GM19372 (cell line): ENCODE measurements around the gene GABBR1.

Experiments used
- ATAC-seq: cut with Tn5 transposase; IDR thresholded peaks from one replicate; pipeline ENCODE4 v1.9.1; 2021; ENCODE audit warnings: mild to moderate bottlenecking, low read depth, moderate library complexity; ENCODE audit not compliant: unreplicated experiment

The GABBR1 gene

DNA sequence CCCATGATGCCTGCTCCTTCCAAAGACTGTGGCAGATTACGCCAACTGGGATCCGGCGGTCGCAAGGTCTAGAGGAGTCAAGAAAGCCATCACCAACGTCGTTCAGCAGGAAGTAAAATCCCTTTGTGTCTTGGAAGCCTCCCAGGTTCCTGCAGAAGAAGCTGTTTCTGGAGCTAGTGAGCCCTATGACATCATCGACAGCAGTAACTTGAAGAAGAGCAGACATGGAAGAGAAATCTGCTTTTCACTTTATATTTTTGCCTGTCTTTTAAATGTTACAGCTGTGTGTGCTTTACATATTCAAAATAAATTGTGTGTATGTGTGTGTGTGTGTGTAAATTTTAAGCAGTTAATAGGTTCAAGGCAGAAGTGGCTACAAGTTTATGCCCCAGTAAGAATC lies 55.4 kb downstream of the GABBR1 start:
- no peak for ATAC-seq

DNA sequence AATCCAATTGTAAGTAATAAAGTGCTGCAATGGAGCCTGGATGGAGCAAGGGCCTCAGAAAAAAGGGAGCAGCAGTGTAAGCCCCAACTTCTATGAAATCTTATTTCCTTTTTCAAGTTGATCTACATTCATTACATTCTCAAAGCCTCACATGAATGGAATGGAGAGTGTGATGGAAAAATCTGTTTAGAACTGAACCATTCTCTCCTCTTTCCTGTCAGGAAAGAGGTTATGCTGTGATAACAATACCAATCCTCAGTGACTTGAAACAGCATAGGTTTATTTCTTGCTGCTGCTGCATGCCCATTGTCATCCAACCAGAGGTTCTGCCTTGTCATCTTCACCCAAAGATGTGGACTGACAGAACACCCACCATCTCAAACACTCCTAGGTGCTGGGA lies 56.9 kb downstream of the GABBR1 start:
- ATAC-seq: no peak

DNA sequence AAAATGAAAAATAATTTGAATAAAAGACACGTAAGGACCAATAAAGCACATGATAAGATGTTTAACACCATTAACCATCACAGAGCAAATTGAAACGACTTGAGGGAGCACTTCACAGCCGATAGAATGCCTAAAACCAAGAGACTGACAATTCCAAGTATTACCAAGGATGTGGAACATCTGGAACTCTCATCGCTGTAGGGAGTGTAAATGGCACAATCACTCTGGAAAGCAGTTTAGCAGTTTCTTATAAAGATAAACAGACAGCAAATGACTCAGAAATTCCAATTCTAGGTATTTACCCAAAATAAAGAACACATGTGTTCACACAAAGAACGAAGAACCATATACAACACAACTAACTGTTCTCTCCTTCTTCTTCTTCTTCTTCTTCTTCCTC lies 65.0 kb downstream of the GABBR1 start:
- no peak for ATAC-seq

DNA sequence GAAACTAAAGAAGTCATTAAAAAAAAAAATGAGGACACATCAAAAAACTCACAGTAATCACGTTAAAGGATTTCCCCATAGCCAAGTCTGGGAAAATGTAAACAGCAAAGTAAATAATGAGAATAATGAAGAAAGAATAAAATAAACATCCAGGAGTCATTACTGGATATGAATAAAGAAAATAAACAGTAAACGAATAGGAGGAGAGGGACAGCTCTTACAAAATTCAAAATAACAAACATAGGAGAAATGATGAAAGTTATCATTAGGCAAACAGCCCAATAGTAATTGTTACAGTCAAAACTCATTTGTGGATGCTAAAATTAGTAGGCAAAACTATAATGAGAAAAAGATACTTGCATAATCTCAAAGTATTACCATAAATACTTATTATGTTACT lies 65.4 kb downstream of the GABBR1 start:
- ATAC-seq: no peak

DNA sequence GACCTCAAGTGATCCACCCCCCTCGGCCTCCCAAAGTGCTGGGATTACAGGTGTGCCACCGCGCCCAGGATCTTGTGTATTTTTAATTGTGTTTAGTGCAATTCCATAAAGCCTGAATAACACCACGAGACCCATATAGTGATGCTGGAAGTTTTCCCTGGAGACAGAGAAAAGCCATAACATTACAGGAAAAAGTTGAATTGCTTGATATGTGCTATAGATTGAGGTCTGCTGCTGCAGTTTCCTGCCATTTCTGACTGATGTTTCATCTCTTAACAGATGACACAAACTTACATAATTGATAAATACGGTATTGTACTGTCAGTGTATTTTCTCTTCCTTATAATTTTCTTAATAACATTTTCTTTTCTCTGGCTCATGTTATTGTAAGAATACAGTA lies 66.1 kb downstream of the GABBR1 start:
- no peak for ATAC-seq

DNA sequence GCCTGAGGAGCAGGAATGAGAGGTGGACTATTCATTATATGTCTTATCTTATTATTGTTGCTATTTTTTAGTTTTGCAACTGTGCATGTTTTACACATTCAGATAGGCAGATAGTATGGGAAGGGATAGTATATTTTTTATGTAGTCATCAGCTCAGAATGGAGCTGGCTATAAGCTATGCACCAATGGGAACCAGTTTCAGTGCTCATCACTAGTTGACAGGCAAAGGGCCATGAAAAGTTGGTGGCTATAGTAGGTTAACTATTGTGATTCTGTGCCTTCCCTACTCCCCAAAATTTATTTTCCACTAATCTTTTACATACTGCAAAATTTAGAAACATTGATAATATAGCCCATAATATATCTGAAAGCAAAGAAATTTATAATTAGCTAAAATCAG lies 68.1 kb downstream of the GABBR1 start:
- no peak for ATAC-seq

DNA sequence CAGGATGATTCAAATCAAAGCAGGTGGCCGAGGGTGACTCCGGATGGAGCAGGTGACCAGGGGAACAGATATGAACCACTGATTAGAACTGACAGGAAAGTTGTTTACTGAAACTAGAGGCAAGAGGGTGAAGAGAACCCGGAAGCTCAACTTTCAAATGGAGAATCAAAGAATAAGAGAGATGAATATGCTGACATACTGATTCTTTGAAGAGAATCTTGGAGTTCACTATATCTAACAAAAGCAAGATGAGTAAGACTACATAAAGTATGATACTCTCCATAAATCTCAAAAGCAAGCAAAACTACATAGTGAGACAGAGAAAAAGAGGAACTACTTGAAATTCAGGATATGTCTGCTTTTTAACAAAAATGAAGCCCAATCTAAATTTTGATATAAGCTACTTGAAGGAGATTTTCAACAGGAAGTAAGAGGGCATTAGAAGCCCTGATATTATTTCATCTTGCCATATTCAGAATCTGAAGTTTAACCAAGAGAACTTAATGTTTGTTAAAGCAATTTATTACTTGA lies 69.5 kb downstream of the GABBR1 start:
- no peak for ATAC-seq

DNA sequence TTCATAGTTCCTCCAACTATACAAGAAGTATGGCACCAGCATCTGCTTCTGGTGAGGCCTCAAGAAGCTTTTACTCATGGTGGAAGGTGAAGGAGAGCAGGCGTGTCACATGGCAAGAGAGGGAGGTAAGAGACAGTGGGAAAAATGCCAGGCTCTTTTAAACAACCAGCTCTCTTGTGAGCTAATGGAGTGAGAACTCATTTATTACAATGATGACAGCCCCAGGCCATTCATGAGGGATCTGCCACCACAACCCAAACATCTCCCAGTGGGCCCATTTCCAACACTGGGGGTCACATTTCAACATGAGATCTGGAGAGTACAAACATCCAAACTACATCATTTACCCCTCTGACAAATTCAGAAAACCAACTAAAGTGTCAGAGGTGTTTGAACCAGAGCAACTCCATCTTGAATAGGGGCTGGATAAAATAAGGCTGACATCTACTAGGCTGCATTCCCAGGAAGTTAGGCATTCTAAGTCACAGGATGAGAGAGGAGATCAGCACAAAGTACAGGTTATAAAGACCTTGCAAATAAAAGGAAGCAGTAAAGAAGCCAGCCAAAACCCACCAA lies 71.3 kb downstream of the GABBR1 start:
- ATAC-seq: no peak

DNA sequence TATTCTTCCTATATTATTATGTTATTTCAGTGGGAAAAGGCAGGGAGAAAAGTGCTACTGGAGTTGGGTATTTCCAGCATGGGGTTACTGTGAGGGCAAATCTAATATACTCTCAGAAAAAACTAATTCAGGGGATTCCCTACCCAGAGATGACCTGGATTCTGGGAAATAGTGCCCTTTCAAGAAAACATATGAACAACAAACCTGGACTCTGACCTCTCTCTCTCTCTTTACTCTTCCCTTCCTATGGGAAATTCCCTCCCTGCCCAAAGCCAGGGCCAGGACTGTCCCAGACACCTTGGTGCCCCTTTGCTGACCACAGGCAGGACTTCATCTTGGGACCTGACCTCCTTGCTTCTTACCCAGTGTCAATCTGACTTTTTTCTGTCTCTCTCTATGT lies 71.9 kb downstream of the GABBR1 start:
- no peak for ATAC-seq

DNA sequence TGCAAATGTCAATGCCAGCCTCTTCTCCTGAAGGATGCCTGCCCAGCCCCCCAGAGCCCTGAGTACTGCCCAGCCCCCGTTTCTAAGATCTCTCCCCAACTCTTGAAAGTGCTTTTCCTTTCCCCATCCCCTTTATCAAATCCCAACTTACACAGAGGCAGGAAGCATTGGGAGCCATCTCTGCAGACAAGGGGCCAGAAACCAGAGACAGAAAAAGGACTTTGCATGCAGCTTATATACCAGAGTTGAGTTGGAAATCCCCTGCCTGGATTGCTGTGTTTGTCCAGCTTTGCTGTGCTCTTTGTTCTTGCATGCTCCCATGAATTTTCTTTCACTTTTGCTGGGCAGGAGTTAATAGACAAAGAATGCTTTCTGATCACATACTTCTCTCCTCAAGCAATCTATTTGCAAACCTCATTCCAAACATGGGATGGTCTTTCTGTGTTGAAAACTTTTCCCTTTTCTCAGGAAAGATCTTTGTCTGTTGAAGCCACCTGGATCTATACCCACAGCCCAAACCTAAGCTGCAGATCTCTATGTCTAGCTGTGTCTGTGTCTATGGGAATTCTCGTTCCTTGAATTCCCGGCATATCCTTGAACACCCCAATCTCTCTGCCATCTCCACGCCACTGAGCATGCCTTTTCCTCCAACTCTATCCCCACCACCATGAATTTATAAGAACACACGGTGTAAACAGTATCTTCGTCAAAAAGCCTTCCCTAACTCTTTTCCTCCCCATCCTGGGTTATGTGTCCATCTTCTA lies 73.3 kb downstream of the GABBR1 start, which contains the start of gene UBD:
Gene UBD, minus strand, starts transcription at position 209 of the 764 bp plus-strand sequence. Its CDS starts 31 bp downstream, at position 178.
- no peak for ATAC-seq

DNA sequence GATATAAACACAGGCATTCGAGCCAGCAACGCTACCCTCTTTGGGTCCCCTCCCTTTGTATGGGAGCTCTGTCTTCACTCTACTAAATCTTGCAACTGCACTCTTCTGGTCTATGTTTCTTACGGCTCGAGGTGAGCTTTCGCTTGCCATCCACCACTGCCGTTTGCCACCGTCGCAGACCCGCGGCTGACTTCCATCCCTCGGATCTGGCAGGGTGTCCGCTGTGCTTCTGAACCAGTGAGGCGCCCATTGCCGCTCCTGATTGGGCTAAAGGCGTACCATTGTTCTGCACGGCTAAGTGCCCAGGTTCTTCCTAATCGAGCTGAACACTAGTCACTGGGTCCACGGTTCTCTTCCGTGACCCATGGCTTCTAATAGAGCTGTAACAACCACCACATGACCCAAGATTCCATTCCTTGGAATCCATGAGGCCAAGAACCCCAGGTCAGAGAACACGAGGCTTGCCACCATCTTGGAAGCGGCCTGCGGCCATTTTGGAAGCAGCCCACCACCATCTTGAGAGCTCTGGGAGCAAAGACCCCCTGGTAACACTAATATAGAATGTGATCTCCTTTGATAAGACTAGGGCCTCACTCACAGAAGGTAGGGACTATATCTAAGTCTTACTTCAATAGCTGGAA lies 74.4 kb downstream of the GABBR1 start:
- ATAC-seq: no peak

DNA sequence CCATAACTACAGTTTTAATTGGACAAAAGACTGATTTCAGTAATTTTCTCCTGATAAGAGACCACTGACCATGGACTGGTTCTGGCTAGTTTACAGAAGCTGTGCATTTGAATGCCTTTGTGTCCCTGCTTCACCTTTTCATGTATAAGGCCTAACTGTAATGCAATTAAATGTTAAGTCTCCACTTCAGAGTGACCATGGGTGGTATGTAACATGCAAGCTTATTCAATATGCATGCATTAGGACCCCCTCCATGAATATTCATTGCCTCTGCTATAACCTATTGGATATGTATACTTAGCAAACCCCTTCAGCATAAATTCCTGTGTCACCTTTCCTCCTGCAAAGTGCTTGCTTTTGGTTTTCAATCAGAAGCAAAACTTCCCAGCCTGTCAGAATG lies 75.7 kb downstream of the GABBR1 start:
- no peak for ATAC-seq

DNA sequence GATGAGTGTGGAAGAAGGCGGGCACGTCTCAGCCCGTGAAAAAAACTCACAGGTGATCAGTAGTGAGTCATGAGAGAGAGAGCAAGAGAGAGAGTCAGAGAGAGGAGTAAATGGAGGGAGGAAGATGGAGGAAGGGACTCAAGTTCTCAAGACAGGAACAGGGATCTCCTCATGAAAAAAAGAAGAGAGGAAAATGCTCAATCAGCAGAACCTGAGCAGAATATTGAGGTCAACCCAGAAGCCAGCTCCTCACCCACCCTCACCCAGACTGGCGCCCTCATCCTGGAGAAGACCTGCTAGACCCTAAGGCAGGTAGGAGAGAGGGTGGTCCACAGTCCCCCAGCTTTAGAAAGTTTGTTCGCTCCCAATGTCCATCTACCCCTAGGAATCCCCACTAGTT lies 78.2 kb downstream of the GABBR1 start:
- ATAC-seq: no peak

DNA sequence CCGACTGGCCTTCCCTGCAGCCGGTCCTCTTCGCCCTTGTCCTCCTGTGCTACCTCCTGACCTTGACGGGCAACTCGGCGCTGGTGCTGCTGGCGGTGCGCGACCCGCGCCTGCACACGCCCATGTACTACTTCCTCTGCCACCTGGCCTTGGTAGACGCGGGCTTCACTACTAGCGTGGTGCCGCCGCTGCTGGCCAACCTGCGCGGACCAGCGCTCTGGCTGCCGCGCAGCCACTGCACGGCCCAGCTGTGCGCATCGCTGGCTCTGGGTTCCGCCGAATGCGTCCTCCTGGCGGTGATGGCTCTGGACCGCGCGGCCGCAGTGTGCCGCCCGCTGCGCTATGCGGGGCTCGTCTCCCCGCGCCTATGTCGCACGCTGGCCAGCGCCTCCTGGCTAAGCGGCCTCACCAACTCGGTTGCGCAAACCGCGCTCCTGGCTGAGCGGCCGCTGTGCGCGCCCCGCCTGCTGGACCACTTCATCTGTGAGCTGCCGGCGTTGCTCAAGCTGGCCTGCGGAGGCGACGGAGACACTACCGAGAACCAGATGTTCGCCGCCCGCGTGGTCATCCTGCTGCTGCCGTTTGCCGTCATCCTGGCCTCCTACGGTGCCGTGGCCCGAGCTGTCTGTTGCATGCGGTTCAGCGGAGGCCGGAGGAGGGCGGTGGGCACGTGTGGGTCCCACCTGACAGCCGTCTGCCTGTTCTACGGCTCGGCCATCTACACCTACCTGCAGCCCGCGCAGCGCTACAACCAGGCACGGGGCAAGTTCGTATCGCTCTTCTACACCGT lies 79.5 kb downstream of the GABBR1 start:
- ATAC-seq: no peak

DNA sequence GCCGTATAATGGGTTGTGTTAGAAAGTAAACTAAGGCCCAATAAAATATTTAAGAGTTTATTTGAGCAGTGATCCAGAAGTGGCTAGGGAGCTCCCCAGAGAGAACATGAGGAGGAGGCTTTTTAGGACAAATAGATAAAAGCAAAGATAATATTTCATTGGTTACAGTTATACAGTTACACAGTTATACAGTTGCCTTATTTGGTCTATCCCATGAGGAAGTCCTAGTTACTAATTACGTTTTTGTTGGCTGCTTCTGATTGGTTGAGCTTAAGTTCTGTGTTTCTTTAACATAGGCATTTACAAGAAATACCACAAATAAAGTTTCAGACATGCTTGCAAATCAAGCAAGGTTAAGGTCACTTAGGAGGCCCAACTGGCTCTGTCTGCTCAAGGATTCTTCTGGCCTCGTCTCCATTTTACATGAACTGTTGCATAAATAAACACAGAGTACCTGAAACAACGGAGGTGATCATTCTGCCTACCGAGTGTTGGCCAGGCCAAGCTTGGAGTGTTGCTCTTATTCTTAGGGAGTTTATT lies 80.4 kb downstream of the GABBR1 start:
- peak; percentile 80 for ATAC-seq

DNA sequence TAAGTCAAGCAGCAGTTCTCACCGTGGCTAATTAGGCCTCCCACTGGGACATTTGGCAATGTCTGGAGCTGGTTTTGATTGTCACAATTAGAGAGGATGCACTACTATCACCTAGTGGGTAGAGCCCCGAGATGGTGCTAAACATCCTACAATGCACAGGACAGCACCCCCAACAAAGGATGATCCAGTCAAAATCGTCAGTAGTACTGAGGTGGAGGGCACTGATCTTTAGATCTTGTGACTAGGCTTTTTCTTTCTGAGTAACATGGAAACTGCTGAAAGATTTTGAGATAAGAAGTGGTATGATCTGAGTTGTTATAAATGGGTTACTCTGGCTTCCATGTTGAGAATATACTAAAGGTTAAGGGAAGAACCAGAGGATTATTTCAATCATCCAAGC lies 85.4 kb downstream of the GABBR1 start:
- ATAC-seq: no peak

DNA sequence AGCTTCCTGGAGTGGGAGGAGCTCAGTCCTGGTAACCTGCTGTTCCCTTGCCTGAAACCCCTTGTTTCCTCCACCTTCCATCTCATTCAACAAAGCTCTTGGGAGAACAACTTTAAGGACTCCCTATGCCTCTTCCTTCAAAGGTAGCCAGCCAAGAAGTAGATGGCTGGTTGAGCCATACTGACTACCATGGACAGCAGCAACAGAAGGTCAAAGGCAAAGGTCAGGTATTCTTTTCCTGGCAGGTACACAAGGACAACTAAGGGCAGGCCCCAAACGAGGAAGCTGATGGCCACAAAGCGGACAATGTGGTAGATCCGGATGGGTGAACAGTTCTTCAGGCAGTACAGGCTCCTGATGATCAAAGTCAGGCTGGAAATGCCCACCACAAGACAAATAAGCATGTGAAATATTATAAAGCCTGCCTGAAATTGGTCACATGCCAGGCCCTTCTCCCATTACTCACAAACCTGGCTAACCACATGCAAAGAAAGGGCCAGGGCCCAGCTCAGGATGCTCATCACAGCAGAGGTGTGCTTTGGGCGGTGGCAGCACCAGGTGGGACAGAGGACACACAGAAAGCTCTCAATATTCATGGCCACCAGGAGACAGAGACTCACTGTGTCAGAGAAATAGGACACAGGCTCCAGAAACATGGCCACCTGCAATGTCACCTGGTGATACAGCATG lies 95.1 kb downstream of the GABBR1 start:
- no peak for ATAC-seq

DNA sequence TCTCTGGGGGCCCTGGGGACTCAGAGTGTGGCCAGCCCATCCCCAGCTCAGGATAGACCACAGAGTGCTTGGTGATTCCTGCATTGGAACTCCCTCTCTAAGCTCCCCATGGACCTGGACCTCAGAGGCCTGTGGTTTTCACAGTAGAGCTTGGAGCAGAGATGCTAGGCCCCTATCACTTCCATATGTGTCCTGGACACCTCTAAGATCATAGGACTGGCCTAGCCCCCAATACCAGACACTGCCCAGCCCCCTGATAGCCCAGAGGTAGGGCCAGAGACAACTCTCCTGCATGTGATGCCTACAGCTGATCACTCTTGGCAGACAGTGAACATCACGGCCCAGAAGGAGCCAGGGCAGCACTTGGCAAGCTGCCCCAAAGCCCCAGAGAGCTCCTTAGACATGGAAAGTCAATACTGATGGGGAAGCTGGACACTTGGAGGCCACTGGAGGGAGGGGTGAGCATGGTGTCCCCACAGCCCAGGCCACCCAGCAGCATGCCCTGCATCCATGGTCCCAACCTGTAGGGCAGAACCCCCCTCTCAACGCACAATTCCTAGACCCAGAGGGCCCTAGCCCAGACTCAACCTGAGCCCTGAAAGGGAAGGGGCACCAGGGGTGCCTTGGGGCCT lies 100.5 kb downstream of the GABBR1 start:
- ATAC-seq: no peak

DNA sequence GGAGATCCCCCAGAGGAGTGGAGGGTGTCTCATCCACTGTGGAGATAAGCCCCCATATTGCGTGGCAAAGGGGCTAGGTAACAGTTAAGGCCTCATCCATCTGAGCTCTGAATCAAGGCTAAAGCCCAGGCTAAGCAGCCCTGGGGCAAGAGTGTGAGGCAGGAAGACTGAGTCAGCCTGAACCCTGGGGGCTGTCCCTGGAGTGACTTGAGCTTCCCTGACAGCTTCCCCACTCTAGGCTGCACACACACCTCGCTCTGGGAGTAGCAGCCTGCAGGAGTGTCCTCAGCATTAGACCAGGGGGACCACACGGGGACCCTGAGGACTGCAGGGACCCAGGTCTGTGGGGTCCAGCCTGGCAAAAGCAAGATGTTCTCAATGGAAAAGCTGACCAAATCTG lies 101.3 kb downstream of the GABBR1 start:
- ATAC-seq: no peak
